ENCODE results near the gene DMRTB1.

DMRTB1 gene

GRCh38 chr1:53511323-53511932 is 52.2 kb downstream of the DMRTB1 start:
- DNase-seq, result no peak

GRCh38 chr1:53511933-53512806 is 53.0 kb downstream of the DMRTB1 start:
- DNase-seq, result no peak

- no peak for DNase-seq
Measured at GRCh38 chr1:53512807-53513755, 53.9 kb downstream of the DMRTB1 start.

- no peak for DNase-seq
Measured at GRCh38 chr1:53513846-53514245, 54.6 kb downstream of the DMRTB1 start.

GRCh38 chr1:53514436-53514835 is 55.2 kb downstream of the DMRTB1 start:
- no peak for DNase-seq

GRCh38 chr1:53516181-53516580 is 57.0 kb downstream of the DMRTB1 start:
- no peak for DNase-seq

Measured in cortex of kidney (tissue), 1 donor.